HG03175 (cell line): ENCODE measurements around the gene PNKD.
"Not testable (repeated sequence)": the region's sequence is repeated elsewhere in the genome, so short reads cannot be mapped to it uniquely, and the experiment has no call there.

Source experiments
- ATAC-seq: cut with Tn5 transposase; IDR thresholded peaks from one replicate; pipeline ENCODE4 v1.9.1; 2021; ENCODE audit warnings: mild to moderate bottlenecking, moderate library complexity; ENCODE audit not compliant: unreplicated experiment

The PNKD gene

DNA sequence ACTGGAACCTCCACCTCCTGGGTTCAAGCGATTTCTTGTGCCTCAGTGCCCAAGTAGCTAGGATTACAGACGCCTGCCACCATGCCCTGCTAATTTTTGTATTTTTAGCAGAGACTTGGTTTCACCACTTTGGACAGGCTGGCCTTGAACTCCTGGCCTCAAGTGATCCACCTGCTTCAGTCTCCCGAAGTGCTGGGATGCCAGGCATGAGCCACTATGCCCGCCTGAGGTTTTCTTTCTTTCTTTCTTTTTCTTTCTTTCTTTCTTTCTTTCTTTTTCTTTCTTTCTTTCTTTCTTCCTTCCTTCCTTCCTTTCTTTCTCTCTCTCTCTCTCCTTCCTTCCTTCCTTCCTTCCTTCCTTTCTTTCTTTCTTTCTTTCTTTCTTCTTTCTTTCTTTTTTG, 44.4 kb downstream of the PNKD start:
- ATAC-seq, result not testable (repeated sequence)

DNA sequence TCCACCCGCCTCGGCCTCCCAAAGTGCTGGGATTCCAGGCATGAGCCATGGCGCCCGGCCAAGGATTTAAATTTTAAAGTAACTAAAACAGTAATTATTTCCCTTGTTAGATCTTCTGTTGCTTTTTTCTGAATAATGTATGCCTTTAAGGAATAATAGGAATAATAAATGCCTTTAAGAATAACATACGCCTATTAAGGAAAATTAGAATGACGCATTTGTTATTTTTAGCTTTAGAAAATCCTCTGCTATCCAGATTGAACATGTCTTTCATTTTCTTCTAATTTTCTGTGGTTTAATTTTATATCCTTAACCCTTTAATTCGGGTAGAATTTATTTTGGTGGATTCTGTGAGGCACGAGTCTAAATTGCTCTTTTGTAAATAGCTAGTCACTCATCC, 45.1 kb downstream of the PNKD start:
- ATAC-seq, result no peak

DNA sequence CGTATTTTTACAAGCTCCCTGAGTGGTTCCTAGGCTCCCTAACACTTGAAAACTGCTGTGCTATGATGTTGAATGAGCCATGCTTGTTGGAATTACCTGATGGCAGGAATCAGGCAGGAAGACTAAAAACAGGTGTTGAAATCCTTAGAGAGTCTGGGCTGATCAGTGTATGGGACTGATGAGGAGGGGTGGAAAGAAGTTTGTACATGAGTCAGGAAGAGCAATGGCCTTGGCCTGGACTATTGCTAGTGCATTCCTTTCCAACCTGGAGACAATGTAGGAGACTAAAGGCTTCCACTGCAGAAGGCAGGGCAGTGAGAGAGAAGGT, 46.9 kb downstream of the PNKD start:
- no peak for ATAC-seq

DNA sequence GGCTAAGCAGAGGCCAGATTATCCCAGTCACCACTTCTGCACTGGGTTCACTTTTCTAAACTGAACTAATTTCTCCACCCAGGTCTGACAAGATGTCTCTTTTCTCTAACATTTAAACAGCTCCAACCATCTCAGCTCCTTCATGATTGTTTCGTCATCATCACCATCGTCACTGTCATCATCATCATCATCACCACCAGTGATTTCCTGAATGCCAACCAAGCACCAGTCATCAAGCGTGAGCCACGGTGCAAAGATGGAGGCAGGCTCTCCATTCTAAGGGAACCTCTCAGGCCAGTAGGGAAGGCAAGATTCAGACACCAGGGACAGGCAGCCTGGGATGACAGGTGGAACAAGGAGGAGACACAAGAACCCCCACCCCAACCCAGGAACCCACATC, 47.5 kb downstream of the PNKD start:
- no peak for ATAC-seq

DNA sequence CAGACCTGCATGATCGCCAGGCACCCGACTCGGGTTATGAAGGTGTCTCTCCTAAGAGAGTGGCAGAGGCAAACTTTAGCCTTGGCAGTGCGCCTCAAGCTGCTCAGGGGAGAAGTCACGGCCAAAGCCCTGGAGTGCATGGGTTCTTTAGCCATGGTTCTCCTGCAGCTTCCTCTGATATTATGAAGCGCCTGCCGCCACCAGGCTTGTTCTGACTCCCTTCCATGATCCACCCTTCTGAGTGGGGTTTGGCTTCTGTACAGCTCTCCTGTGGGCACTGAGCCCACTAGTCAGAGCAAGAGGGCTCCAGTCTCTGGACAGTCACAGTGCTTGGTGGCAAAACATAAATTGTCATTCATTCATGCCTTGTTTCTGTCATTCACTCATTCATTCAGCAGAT, 47.9 kb downstream of the PNKD start:
- ATAC-seq, result no peak

DNA sequence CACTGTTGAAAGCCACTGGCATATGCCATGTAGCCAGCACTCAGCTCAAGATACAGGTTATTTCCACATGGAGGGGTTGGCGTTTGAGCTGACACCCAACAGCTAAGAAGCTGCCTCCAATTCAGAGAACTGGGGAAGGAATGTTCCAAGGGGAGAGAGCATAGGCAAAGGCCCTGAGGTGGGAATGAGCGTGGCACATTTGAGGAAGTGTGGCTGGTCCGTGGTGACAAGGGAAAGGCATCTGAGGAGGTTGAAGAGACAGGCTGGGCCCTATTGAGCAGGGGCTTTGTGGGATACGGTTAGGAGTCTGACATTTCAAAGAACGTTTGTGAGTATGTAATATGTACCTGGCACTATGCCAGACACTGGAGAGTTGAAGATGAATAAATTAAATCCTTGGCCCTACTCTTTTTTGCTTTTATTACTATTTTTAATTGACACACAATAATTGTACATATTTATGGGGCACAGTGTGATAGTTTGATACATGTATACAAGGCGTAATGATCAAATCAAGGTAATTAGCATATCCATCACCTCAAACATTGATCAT, 49.6 kb downstream of the PNKD start:
- no peak for ATAC-seq

DNA sequence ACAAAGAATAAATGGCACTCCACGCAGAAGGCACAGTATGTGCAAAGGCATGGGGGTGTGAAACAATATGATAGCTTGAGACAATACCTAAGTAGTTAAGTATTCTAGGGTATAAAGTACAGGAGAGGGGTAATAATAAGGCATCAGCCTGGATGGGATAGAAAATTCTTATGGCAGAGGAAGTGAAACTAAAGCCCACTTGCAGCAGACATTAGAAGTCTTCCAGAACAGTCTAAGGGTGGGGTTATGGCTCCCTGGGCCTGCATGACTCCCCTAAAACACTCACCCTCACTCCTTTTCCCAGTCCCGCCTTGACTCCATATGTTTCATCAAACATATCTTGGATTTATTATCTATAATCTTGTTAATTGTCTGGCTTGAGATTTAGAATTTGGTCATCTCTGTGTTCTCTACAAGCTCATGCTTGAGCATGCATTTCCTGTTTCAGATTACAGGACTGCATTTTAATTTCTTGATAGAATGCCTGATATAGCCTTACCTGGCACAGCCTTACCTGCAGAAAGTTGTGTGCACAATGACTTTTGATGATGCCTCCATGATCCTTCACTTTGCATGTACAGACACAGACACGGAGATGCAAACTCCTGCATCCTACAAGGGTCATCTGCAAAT, 50.5 kb downstream of the PNKD start:
- ATAC-seq, result no peak

DNA sequence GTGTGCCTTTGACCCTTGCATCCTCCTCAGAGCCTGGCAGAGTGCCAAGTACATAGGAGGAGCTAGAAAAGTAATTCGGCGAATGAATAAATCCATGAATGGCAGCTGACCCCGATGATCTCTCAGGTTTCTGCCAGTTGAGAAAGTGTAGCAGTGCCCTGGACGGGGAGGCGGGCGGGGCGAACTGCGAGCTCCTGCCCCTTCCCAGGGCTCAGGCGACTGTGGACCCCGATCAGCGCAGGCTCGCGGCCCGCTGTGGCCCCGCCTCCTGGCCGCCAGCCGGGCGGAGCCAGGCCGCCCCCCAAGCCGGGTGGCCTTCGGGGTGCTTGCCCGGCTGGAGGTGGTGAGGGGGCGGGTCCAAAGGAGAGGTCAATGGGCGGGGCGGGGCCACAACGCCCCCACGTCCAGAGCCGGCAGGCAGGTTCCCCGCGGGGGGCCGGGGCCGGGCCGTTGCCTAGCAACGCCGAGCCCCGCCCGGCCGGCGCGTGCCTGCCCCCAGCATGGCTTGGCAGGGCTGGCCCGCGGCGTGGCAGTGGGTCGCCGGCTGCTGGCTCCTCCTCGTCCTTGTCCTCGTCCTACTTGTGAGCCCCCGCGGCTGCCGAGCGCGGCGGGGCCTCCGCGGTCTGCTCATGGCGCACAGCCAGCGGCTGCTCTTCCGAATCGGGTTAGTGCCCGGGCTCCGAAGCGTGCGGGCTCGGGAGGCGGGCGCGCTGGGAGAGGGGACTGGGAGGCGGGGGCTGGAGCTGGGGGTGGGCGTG, 52.6 kb downstream of the PNKD start:
- peak; percentile 71 for ATAC-seq

DNA sequence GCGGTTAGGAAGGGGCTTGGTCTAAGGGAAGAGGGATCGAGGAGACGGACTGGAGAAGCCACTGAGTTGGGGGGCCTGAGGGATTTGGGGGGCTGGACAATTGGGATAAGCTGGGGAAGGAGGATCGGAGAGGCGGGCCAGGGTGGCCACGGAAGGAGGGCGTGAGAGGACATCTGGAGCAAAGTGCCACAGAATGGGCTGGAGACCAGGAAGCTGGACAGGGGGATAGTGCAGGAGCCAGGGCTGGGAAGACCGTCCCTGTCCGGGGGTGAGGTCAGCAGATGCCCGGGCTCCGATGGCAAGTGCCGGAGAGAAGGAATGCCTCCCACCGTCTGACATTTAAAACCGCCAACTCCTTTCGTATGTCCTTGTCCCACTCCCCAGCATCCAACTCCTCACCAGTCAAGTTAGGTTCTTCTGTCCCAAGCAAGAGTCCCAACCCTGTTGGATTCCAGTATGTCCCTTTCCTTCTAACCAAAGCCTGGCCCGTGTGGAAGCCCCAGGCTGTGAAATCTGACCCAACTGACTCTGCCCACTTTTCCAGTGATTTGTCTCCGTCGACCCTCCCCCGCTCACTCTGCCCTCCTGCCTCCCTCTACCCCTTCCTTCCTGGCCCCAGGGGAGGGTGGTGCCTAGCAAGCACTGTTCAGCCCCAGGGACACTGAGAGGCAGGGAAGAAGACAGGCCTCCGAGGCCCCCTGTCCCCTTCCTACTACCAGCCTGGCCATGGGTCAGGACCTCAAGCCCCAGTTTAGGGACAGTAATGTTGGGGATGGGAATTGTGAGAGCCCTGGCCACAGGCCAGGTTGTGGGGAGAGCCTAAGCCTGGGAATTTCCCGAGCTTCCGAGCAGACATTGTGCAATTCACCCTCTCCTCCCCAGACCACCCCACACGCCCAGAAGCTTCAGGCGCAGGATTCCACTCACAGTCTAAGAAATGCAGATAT, 53.5 kb downstream of the PNKD start:
- no peak for ATAC-seq

DNA sequence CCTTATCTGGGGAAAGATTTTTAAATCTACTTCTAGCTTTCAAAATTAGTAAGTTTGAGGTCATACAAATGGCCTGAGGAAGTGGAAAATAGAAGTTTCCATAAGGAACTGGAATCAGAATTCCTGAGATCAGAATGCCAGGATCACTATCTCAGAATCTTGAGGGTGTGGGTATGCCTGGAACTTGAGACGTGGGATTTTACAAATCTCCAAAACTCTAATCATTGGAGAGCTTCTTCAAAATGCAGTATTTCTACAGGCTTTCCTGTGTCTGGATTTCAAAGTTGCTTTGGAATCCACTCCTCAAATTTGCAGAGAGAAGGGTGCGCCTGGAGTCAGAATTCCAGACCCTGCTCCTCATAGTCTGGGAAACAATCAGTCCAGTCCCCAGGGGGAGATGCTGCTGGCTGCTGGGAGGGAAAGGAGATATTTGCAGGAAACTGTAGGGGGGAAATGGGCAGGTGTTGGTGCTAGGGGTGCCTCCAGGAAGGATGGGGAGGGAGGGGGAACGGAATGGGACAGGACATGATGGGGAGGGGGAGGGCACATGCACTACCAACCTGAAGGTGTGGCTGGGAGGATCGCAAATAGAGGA, 55.3 kb downstream of the PNKD start:
- ATAC-seq, result no peak

DNA sequence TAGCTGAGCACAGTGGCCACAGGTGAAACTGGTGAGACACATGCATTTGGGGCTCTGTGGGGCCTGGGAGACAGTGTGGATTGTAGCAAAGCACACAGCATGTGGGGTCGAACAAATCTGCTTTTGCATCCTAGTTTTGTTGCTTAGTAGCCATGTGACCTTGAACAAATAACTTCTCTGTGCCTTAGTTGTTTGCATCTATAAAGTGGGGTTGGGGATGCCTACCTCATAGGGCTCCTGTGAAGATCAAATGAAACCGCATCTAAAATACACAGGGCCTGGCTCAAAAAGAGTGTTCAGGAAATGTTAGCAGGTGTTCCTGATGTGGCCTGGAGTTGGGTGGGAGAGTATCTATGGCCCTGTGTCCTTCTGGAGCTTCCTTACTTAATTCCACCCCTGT, 56.0 kb downstream of the PNKD start:
- no peak for ATAC-seq

DNA sequence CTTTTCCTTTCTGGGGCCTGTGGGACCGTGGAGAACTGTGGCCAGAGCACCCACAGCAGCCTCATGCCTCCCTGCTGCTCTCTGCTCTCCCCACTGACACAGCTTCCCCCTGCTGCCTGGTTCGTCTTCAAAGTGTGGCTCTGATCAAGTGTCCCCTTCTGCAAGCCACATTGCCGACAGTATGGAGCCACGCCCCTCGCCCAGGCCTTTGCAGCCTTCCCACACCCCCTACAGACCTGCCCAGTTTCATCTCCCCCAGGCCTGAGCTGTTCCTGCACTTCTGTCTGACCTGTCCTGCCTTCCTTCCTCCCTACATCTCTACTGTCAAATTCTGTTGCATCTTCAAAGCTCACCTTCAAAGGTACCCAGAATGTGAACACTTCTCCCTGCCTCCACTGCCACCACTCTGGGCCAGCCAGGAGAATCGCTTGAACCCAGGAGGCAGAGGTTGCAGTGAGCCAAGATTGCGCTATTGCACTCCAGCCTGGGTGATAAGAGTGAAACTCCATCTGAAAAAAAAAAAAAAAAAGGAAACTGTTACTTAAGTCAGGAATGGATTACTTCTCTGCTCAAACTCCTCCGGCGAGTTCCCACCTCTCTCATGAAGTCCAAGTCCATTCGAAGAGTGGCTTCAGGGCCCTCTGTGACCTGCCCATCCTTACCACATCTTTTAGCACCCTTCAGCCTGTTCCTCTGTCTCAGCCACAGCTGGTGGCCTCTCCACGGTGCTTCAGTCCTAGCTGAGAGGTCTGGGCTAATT, 57.3 kb downstream of the PNKD start:
- ATAC-seq, result no peak

DNA sequence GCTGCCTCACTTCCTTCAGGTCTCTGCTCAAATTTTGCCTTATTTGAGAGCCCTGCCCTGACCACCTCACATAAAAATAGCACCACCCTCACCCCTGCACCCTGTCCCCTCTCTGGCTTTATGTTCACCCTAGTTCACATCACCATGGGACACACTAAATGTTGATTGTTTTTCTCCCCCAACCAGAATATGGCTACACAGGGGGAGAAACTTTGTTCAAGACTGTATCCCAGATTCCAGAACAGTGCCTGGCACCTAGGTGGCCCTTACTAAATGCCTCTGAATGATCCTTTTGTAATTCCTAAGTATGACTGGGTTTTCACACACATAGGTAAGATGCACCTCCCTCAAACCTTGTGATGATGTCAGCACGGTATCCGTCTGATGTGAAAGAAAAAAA, 58.0 kb downstream of the PNKD start:
- no peak for ATAC-seq

DNA sequence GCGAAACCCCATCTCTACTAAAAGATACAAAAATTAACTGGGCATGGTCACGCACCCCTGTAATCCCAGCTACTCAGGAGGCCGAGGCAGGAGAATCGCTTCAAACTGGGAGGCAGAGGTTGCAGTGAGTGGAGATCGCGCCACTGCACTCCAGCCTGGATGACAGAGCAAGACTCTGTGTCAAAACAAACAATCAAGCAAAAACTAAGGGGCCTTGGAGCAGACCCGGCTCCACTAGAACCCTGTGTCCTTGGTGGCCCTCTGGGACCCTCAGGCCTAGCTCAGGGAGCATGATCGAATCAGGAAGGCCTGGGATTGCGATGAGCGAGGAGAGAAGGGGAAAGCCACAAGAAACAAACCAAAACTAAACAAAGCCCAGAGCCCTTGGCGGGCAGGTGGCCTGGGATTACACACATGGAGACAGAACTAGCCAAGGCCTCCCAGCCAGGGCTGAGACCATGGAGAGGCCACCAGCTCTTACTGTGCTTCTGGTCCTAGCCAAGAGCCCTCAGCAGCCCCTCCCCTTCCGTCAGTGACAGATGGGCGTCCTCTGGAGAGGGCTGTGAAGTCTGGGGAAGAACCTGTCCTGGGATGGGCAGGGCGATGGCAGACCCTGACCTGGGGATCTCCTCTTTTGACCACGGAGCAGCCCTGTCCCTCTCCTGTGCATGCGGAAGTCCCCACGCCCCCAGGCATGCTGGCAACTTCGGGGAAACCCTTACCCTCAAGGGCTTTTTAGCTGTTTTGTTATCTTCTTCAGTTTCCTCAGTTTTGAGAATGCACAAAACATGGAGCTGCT, 58.9 kb downstream of the PNKD start:
- peak; percentile 39 for ATAC-seq

DNA sequence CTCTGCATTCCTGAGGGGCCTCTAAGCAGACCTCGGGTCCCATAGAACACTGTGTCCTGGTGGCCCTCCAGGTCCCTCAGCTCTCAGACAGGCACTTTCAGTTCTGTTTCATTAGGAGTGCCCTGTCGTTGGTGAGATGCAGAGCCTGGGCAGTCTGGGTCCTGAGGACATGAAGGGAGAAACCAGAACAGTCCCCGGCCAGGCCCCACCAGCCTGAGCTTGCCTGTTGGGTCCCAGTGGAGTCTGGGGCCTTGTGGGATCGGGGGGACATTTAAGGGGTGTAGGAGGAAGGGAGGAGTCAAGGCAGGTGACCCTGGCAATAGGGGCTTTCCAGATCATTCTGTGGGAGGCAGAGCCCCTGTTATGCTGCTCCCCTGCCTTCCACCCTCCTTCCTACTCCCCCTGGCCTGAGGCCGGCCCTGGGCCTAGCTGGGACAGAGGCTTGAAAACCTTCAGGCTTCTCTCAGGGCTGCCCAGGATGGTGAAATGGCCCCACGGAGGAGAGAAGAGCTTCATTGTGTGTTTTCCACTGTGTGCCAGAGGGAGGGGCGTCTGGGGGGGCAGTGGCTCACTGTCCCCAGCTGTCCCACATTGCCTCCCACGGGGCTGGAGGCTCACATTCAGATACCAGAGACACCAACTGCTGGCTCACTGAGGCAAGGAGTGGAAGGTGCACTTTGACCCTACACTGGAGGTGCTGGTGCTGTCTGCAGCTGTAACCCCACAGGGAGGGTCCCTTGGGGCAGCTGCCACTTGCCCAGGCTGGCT, 59.7 kb downstream of the PNKD start:
- ATAC-seq, result peak; percentile 44

DNA sequence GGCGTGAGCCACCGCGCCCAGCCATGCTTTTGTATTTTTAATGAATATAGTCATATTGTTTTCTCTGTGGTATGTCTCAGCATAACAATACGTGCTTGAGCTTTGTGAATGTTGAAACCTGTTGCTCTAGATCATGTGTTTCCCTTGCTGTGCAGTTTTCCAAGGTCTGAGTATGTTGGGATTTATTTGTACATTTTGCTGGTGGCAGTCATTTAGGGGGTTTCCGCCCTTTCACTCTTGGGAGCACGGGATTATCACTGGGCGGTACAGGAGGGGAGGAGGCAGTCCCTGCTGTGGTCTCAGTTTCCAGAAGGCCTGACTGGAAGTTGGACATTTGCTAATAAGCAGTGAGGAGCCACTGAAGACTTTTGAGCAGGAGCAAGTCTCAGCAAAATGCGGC, 61.4 kb downstream of the PNKD start:
- no peak for ATAC-seq

DNA sequence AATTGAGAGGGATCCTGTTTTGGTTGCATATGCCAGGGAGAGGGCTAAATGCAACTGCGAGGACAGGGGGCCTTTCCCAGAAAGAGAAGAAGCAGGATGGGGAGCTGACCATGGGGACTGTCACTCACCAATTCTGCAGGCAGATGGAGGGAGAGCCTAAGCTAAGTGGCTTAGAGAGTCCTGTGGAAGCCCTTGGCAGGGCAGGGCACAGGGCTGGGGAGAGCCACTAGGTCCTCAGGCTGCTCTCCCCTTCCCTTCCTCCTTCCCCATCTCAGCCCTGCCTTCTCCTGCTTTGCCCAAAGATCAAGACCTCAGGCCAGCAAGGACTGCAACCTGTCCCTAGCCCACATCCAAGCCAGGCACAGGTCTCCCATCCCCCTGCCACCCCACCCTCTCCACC, 62.0 kb downstream of the PNKD start:
- ATAC-seq, result no peak

DNA sequence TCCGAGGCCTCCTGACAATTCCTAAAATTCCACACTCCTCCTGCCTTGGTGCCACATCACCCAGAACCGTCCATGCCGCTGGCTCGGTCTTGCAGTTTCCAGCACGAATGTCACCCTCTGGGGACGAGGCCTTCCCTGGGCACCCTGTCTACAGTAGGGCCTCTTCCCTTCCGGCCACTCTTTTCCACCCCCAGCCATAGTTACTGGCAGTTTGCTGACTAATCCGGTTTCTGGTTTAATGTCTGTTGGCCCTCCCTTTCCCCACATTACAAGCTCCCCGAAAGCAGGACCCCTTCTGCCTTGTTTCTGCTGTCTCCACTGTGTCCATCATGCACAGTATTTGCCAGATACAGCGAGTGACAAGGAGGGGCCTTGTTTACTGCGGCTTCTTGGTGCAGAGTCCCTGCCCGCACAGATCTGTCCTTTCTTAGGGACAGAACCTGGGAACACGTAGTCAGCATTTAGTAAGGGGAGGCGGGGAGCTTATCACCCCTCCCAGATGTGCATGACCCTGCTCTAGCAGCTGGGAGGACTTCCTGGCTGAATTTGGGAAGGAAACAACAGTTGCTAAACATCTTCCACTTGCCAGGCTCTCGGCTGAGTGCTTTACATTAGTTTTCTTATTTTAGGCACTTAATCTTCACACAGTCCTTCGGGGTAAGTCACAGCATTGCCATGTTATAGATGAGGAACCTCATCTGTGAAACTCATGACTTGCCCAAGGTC, 62.8 kb downstream of the PNKD start:
- ATAC-seq, result no peak
